NOMO-1 (cell line): ENCODE results near the gene KAT7.
A peak's percentile ranks its signal among the peaks of the same experiment; 100 is the strongest.

ENCODE experiments used
- DNase-seq, 2 experiments: peaks; one replicate each; lab custom pipeline; 2025; ENCODE audit not compliant: unreplicated experiment in 2 of 2; lab: John Stamatoyannopoulos, UW

The KAT7 gene

GRCh38 chr17:49866882-49867413, 78.5 kb downstream of the KAT7 start:
- no peak for DNase-seq

GRCh38 chr17:49869038-49869374, 80.5 kb downstream of the KAT7 start:
- DNase-seq: no peak

GRCh38 chr17:49870298-49870697, 81.8 kb downstream of the KAT7 start:
- DNase-seq: no peak

- DNase-seq: no peak
Observed at GRCh38 chr17:49871211-49871610, 82.7 kb downstream of the KAT7 start.

- no peak for DNase-seq
Observed at GRCh38 chr17:49872754-49873377, 84.4 kb downstream of the KAT7 start.

- DNase-seq: no peak
Observed at GRCh38 chr17:49873466-49873865, 85.0 kb downstream of the KAT7 start.

GRCh38 chr17:49873926-49874325, 85.4 kb downstream of the KAT7 start:
- no peak for DNase-seq

- DNase-seq: no peak
Observed at GRCh38 chr17:49874911-49875310, 86.4 kb downstream of the KAT7 start.

- DNase-seq: no peak
Observed at GRCh38 chr17:49875685-49876084, 87.2 kb downstream of the KAT7 start.

GRCh38 chr17:49878931-49879904, 90.7 kb downstream of the KAT7 start:
- DNase-seq: no peak

GRCh38 chr17:49880291-49881053, 92.0 kb downstream of the KAT7 start:
- DNase-seq: peak; percentile 52 to 59

GRCh38 chr17:49881054-49881402, 92.5 kb downstream of the KAT7 start:
- DNase-seq: no peak

- no peak for DNase-seq
Observed at GRCh38 chr17:49882434-49882833, 94.0 kb downstream of the KAT7 start.
